Upper lobe of right lung (tissue), 1 donor: ENCODE data around the gene SND1. TPM values are rescaled to one million over a fixed set of nuclear protein-coding genes. Genes with fewer than 3 reads are reported as not detected.
A peak's percentile ranks its signal among the peaks of the same experiment; 100 is the strongest.

ENCODE experiments used
- ATAC-seq: fragments of 200-7000 bp; cut with Tn5 transposase; one replicate; pipeline ENCODE4 v1.9.1; 2020; ENCODE audit warnings: mild to moderate bottlenecking, moderate library complexity
- DNase-seq: peaks from one replicate; pipeline ENCODE4 v3.0.0-alpha.2; 2020
- H3K27ac ChIP-seq: fragments of 200-600 bp; one replicate; pipeline ENCODE4 v1.8.0; 2022
- H3K27me3 ChIP-seq: fragments of 200-600 bp; one replicate; pipeline ENCODE4 v1.8.0; 2022; ENCODE audit warnings: mild to moderate bottlenecking
- H3K36me3 ChIP-seq: fragments of 200-600 bp; one replicate; pipeline ENCODE4 v1.8.0; 2022
- H3K4me1 ChIP-seq: fragments of 200-600 bp; one replicate; pipeline ENCODE4 v1.8.0; 2022
- H3K4me3 ChIP-seq: fragments of 200-600 bp; one replicate; pipeline ENCODE4 v1.8.0; 2022; ENCODE audit warnings: mild to moderate bottlenecking
- H3K9me3 ChIP-seq: fragments of 200-600 bp; one replicate; pipeline ENCODE4 v1.8.0; 2022
- intact Hi-C: fragments of 100-400 bp; cut with DNase I; formaldehyde crosslinking; loops from one replicate; pipeline ENCODE4 v1.11.0; 2022
- total RNA-seq: library from RNA; stranded (reverse); fragmentation: NEBNext Ultra II Directional; extraction: Animal tissue kit (Norgen Biotek cat#: 25700); gene quantifications from one replicate; pipeline ENCODE4 v1.2.1, GENCODE V29; 2021
- TF ChIP-seq, protein P1 (sequence below): fragments of 200-600 bp; IDR thresholded peaks from one replicate; pipeline ENCODE4 v1.8.0; 2022; ENCODE audit warnings: antibody characterized with exemption
- donor health status: DM: no; HTN: yes; CAD: no; lungs with severe emphysema.

SND1 gene
- total RNA-seq, 1 donor from 2014 or later = 150 TPM

DNA sequence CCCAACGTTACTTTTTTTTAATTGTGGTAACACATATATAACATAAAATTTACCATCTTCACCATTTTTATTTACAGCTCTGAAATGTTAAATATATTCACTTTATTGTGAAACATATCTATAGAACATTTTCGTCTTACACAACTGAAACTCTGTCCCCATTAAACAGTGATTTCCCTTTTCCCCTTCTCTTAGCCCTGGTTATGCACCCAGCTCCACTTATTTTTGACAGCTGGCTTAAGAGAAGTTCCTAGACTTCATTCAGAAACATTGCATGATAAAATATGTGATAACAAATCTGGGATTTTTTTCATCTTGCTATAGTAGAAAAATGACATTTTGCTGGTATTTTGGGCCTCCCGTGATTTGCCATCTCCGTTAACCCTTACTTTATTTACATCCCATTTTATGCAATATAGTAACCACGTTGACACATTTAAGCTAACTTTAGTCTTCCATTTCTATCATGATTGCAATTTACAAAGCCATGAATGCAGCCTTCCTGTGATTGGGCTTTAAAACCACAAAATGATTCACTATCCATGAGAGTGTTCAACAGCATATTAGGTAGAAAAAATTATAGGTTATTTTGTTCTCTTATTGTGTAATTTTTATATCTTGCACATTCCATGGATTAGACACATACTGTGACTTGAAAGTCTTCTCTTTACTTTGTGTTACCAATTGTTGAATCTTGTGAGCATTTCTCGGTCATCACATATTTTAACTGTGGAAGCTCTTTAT is 139.6 kb downstream of the SND1 start:
- peaks cover 14% of the 10 kb centered on the region for H3K4me1 ChIP-seq
- intact Hi-C loops = no loop called here
- H3K27ac ChIP-seq = no peak overlapping the region
- H3K4me3 ChIP-seq = no peak overlapping the region
- H3K27me3 ChIP-seq = no peaks in the 10 kb centered on the region
- DNase-seq = no peak
- no peaks in the 10 kb centered on the region for H3K9me3 ChIP-seq
- no peak for ATAC-seq
- no peaks in the 10 kb centered on the region for H3K36me3 ChIP-seq
- TF ChIP-seq, protein P1, sequence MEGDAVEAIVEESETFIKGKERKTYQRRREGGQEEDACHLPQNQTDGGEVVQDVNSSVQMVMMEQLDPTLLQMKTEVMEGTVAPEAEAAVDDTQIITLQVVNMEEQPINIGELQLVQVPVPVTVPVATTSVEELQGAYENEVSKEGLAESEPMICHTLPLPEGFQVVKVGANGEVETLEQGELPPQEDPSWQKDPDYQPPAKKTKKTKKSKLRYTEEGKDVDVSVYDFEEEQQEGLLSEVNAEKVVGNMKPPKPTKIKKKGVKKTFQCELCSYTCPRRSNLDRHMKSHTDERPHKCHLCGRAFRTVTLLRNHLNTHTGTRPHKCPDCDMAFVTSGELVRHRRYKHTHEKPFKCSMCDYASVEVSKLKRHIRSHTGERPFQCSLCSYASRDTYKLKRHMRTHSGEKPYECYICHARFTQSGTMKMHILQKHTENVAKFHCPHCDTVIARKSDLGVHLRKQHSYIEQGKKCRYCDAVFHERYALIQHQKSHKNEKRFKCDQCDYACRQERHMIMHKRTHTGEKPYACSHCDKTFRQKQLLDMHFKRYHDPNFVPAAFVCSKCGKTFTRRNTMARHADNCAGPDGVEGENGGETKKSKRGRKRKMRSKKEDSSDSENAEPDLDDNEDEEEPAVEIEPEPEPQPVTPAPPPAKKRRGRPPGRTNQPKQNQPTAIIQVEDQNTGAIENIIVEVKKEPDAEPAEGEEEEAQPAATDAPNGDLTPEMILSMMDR = no peak

DNA sequence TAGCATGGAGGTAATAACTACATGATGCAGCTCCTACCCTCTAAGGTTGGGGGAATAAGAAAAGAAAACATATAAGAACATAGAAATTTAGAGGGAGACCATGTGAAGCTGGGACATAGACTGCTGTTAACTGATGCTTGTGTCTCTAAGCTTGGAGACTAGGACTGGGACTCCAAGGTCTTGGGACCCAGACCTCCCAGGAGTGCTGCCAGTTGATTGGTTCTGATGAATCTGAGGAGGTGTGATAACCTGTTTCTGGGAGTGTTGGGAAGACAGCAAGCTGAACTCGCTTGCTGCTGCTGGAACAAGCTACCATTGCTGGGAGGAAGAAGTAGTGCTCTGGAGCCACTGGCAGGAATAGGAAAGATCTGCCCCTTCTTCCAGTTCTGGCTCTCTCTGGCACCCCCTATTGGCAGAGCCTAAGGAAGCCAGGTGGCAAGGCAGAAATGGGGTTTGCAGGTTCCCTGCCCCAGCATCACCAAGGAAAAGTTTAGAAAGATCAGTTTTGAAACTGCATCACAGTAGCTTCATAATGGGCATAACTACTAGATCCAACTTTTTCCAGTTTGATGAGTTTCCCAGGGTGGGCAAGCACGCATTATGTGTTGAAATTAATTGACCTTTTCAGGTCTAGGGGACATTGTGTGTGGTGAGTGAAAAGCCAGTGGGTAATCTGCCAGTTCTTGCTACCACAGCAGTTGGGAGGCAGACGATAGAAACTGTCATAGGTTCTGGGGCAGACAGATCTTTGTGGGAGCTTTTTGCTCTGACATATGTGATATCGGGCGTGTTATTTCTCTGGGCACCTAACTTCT is 140.7 kb downstream of the SND1 start:
- Histone ChIP-seq H3K4me3 (no peak overlapping the region), H3K36me3 (no peaks in the 10 kb centered on the region), H3K9me3 (no peaks in the 10 kb centered on the region), H3K27ac (no peak overlapping the region), H3K4me1 (peaks cover 5% of the 10 kb centered on the region), H3K27me3 (no peaks in the 10 kb centered on the region)
- peak; percentile 79 for ATAC-seq
- intact Hi-C loops = no loop called here
- no peak for DNase-seq
- TF ChIP-seq, protein P1 = peak; percentile 50

DNA sequence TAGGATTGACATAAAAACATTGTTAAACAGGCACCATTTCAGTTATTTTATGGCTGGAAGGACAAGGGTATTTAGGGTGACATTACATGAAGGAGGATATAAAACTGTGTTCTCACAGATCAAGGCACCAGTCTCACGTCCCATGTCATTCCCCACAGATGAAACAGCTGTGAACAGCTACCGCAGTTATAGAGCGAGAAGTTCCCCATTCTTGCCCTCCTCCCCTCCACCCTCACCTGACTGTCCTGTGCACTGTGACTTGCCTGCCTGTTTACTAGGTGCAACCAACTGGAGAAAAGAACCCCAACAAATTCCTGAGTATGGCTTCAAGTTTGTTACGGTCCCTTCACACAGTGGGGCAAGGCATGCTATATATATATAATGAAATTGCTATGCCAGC is 141.6 kb downstream of the SND1 start:
- no peak overlapping the region for H3K27ac ChIP-seq
- intact Hi-C loops = no loop called here
- TF ChIP-seq, protein P1 = no peak
- H3K9me3 ChIP-seq = no peaks in the 10 kb centered on the region
- no peak for DNase-seq
- no peaks in the 10 kb centered on the region for H3K27me3 ChIP-seq
- no peak overlapping the region for H3K4me3 ChIP-seq
- peak; percentile 51 for ATAC-seq
- H3K4me1 ChIP-seq = peaks cover 5% of the 10 kb centered on the region
- H3K36me3 ChIP-seq = no peaks in the 10 kb centered on the region

DNA sequence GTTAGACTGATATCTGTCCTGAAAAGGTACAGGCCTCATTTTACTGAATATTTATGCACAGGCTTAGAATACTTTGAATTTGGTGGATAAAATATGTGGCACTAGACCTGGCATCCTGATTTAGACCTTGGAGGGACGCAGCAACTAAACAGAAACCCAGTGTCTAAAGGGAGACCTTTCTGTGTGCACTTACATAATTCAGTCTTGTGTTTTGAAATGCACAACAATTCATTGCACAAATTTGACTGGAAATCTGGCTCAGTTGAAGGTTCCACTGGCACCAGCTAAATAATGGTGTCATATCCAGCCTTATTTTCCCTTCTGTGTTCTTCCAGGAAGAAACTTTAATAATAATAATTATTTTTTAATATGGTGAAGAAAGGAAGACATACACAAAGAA is 142.1 kb downstream of the SND1 start:
- H3K4me1 ChIP-seq = peaks cover 5% of the 10 kb centered on the region
- no peaks in the 10 kb centered on the region for H3K9me3 ChIP-seq
- H3K27me3 ChIP-seq = no peaks in the 10 kb centered on the region
- H3K4me3 ChIP-seq = no peak overlapping the region
- TF ChIP-seq, protein P1 = no peak
- intact Hi-C loops = no loop called here
- H3K36me3 ChIP-seq = no peaks in the 10 kb centered on the region
- DNase-seq = no peak
- H3K27ac ChIP-seq = no peak overlapping the region
- ATAC-seq = no peak

DNA sequence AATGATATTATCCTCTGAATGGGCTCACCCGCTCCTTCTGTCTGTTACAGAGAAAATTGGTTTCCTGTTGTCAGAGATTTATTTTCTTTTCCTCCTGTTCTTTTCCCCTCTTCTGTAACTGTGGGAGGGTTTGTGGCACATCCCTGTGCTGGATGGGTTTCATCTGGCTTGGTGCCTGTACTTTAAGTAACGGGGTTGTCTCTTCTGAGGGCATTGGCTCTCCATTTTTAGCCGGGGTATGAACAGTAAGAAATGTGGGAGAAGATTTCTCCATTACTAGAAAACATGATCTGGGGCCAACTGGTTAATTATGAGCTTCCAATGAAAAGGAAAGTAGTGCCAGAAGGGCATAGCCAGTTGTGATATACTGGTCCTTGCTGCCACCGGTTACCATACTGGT is 142.6 kb downstream of the SND1 start:
- H3K4me1 ChIP-seq = peaks cover 6% of the 10 kb centered on the region
- no peak overlapping the region for H3K27ac ChIP-seq
- TF ChIP-seq, protein P1 = no peak
- intact Hi-C loops = no loop called here
- no peak for DNase-seq
- H3K27me3 ChIP-seq = no peaks in the 10 kb centered on the region
- H3K9me3 ChIP-seq = no peaks in the 10 kb centered on the region
- ATAC-seq = no peak
- no peaks in the 10 kb centered on the region for H3K36me3 ChIP-seq
- H3K4me3 ChIP-seq = no peak overlapping the region
